HEK293 (cell line): ENCODE measurements around the gene FOXF1.

Experiments used
- CTCF ChIP-seq: fragments of 450-650 bp; formaldehyde crosslinking; IDR thresholded peaks from 2 replicates; pipeline ENCODE4 v1.5.1; 2016; ENCODE audit warnings: missing biosample characterization, missing genetic modification characterization
- RBAK ChIP-seq: fragments of 450-650 bp; formaldehyde crosslinking; IDR thresholded peaks from 2 replicates; pipeline ENCODE4 v1.5.1; 2016; ENCODE audit warnings: missing biosample characterization, missing genetic modification characterization
- SCRT2 ChIP-seq: fragments of 450-650 bp; formaldehyde crosslinking; IDR thresholded peaks from 2 replicates; pipeline ENCODE4 v1.5.1; 2016; ENCODE audit warnings: missing biosample characterization, missing genetic modification characterization

- TF ChIP-seq SCRT2 (tag by site-specific recombination): no peak
- TF ChIP-seq RBAK: no peak
- no peak for TF ChIP-seq CTCF (tag by site-specific recombination)
Observed at GRCh38 chr16:86490859-86491639, 19.3 kb upstream of the FOXF1 start.
